ENCODE data around the gene TYMP.

TYMP gene

GRCh38 chr22:50572965-50573364 is 43.2 kb upstream of the TYMP start:
- Histone ChIP-seq H2AFZ (ENCODE audit: low read depth, low read length, severe bottlenecking) (no peak overlapping the region), H3K4me2 (ENCODE audit: low read depth, low read length, poor library complexity, severe bottlenecking) (no peak overlapping the region), H3K9me2 (replicated peaks; ENCODE audit: insufficient read depth, low read length) (no peaks in the 10 kb centered on the region), H4K20me1 (ENCODE audit: low read depth, low read length) (no peaks in the 10 kb centered on the region), H3K27me3 (ENCODE audit: low read length) (no peaks in the 10 kb centered on the region), H3K9ac (ENCODE audit: low read length) (no peak overlapping the region), H3K9me3 (ENCODE audit: insufficient read depth, low read length) (no peaks in the 10 kb centered on the region), H3K4me3 (ENCODE audit: insufficient read depth, low read length, poor library complexity, severe bottlenecking) (no peak overlapping the region), H3K79me2 (ENCODE audit: insufficient read depth, low read length) (no peaks in the 10 kb centered on the region), H3K27ac (ENCODE audit: low read depth, low read length) (no peak overlapping the region), H3F3A (ENCODE audit: insufficient read depth) (no peaks in the 10 kb centered on the region), H3K36me3 (ENCODE audit: low read length) (0 out of 2 replicates have a peak, but pooled peaks cover 4% of the 10 kb centered on the region)
- TF ChIP-seq EZH2phosphoT487 (conservative IDR thresholded peaks at IDR 0.05; ENCODE audit: low read length): no peak
- TF ChIP-seq, protein P1, sequence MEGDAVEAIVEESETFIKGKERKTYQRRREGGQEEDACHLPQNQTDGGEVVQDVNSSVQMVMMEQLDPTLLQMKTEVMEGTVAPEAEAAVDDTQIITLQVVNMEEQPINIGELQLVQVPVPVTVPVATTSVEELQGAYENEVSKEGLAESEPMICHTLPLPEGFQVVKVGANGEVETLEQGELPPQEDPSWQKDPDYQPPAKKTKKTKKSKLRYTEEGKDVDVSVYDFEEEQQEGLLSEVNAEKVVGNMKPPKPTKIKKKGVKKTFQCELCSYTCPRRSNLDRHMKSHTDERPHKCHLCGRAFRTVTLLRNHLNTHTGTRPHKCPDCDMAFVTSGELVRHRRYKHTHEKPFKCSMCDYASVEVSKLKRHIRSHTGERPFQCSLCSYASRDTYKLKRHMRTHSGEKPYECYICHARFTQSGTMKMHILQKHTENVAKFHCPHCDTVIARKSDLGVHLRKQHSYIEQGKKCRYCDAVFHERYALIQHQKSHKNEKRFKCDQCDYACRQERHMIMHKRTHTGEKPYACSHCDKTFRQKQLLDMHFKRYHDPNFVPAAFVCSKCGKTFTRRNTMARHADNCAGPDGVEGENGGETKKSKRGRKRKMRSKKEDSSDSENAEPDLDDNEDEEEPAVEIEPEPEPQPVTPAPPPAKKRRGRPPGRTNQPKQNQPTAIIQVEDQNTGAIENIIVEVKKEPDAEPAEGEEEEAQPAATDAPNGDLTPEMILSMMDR (IDR thresholded peaks at IDR 0.05; ENCODE audit: insufficient read depth, low read length, poor library complexity, severe bottlenecking): no peak

- TF ChIP-seq EZH2phosphoT487 (conservative IDR thresholded peaks at IDR 0.05; ENCODE audit: low read length): no peak
- TF ChIP-seq, protein P1 (IDR thresholded peaks at IDR 0.05; ENCODE audit: insufficient read depth, low read length, poor library complexity, severe bottlenecking): no peak
- H3K9me2 ChIP-seq (replicated peaks; ENCODE audit: insufficient read depth, low read length): no peaks in the 10 kb centered on the region
- no peaks in the 10 kb centered on the region for H3K27me3 ChIP-seq (ENCODE audit: low read length)
- H2AFZ ChIP-seq (ENCODE audit: low read depth, low read length, severe bottlenecking): no peak overlapping the region
- no peaks in the 10 kb centered on the region; the same call in 1 of the 2 replicates for H3F3A ChIP-seq (ENCODE audit: insufficient read depth)
- H3K4me3 ChIP-seq (ENCODE audit: insufficient read depth, low read length, poor library complexity, severe bottlenecking): no peak overlapping the region
- H3K9ac ChIP-seq (ENCODE audit: low read length): no peak overlapping the region
- no peaks in the 10 kb centered on the region for H3K9me3 ChIP-seq (ENCODE audit: insufficient read depth, low read length)
- no peak overlapping the region for H3K27ac ChIP-seq (ENCODE audit: low read depth, low read length)
- H3K36me3 ChIP-seq (ENCODE audit: low read length): peaks cover 4% of the 10 kb centered on the region; the same call in 1 of the 2 replicates
- no peak overlapping the region for H3K4me2 ChIP-seq (ENCODE audit: low read depth, low read length, poor library complexity, severe bottlenecking)
- no peaks in the 10 kb centered on the region for H4K20me1 ChIP-seq (ENCODE audit: low read depth, low read length)
- no peaks in the 10 kb centered on the region for H3K79me2 ChIP-seq (ENCODE audit: insufficient read depth, low read length)
Measured at GRCh38 chr22:50571264-50572175, 41.7 kb upstream of the TYMP start.

GRCh38 chr22:50570861-50571260 is 41.0 kb upstream of the TYMP start:
- Histone ChIP-seq H3K9me3 (ENCODE audit: insufficient read depth, low read length) (no peaks in the 10 kb centered on the region), H3K27ac (ENCODE audit: low read depth, low read length) (no peak overlapping the region), H3K36me3 (ENCODE audit: low read length) (peaks cover 4% of the 10 kb centered on the region; the same call in 1 of the 2 replicates), H3K4me2 (ENCODE audit: low read depth, low read length, poor library complexity, severe bottlenecking) (no peak overlapping the region), H4K20me1 (ENCODE audit: low read depth, low read length) (no peaks in the 10 kb centered on the region), H3K4me3 (ENCODE audit: insufficient read depth, low read length, poor library complexity, severe bottlenecking) (no peak overlapping the region), H3K9me2 (replicated peaks; ENCODE audit: insufficient read depth, low read length) (no peaks in the 10 kb centered on the region), H3K9ac (ENCODE audit: low read length) (no peak overlapping the region), H3F3A (ENCODE audit: insufficient read depth) (no peaks in the 10 kb centered on the region; the same call in 1 of the 2 replicates), H2AFZ (ENCODE audit: low read depth, low read length, severe bottlenecking) (no peak overlapping the region), H3K79me2 (ENCODE audit: insufficient read depth, low read length) (no peaks in the 10 kb centered on the region), H3K27me3 (ENCODE audit: low read length) (no peaks in the 10 kb centered on the region)
- TF ChIP-seq, protein P1 (IDR thresholded peaks at IDR 0.05; ENCODE audit: insufficient read depth, low read length, poor library complexity, severe bottlenecking): no peak
- TF ChIP-seq EZH2phosphoT487 (conservative IDR thresholded peaks at IDR 0.05; ENCODE audit: low read length): no peak
